Inferior parietal cortex (tissue), 1 donor: ENCODE results near the gene PIP4K2A.
"Not testable (repeated sequence)": the region's sequence is repeated elsewhere in the genome, so short reads cannot be mapped to it uniquely, and the experiment has no call there.

Experiments used
- DNase-seq: peaks from one replicate; pipeline ENCODE4 v3.0.0-alpha.2; 2016; ENCODE audit errors: extremely low spot score

Gene PIP4K2A

DNA sequence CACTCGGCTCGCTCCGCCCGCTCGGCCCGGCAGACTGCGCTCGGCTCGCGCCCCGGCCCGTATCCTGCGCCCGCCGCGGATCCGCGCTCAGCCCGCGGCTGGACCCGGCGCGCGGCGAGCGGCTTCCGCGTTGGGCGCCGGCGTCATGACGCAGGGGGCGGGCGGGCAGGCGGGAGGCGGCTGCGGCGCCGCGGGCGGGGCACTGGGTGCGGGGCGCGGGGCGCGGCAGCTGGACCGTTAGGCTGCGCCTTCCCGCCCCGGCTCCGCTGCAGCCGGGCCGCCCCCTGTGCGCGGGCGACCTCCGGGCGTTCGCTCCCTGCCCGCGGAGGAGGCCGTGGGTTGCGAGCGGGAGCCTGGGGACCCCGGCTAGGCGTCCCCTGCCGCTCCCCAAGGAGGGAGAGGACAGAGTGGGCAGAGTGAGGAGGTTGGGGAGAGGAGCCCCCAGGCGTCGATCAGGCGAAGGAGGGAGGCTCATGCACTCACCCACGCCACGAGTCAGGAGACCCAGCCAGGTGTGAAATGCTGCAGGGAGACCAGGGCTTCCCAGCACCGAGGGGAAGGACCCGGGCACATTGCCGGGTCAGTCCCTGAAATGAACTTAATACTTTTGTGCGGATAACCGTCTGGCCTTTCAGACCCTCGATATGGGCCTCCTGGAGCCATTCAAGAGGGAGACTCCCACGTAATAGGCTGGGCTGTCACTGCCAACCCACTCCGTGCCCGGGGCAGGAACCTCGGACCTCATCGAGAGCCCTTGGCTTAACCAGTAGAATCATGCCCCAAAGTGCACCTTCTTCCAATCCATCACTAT is at the start of gene PIP4K2A:
TSS of gene PIP4K2A (minus strand) at position 100 of the 811 bp plus-strand sequence. CDS start 252 bp downstream, outside the sequence.
- DNase-seq = peak; percentile 66

DNA sequence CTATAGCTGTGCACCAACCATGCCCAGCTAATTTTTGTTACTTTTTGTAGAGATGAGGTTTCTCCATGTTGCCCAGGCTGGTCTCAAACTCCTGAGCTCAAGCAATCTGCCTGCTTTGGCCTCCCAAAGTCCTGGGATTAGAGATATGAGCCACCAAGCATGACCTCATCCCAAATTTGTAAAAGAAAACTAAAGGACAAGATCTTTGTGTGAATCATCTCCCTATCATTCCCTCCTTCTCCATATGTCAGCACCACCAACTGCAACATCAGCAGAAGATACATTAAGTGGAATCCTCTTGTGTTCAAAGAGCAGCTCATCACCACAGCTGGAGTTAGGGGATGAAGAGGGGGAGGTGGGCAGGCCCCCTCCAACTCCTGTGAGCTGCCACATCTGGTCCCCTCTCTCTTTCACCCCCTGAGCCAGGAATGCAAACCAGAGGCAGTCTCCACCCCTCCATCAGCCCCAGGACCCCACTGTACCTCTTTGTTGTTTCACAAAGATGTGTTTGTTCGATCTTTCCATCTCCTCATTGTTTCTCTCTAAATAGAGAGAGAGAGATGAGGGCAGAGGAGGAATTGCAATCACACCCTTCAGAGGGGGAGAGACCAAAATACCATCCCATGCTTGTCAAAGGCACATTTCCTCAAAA is 47.3 kb upstream of the PIP4K2A start:
- peak; percentile 74 for DNase-seq

DNA sequence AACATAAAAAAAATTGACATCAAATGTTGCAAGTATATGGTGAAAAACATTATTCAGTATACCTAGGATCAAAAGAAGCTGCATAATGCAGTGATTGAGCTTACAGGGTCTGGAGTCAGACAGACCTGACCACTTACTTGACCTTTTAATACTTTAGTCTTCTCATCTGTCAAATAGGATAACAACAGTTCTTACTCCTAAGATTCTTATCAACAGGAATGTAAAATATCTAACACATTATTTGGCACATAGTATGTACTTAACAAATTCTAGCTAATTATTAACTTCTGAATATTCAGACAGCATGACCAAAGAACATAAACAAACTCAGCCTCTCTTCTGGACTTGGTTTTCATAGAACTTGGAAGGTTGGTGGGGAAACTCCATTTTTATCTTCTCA is 45.6 kb upstream of the PIP4K2A start:
- DNase-seq = no peak

DNA sequence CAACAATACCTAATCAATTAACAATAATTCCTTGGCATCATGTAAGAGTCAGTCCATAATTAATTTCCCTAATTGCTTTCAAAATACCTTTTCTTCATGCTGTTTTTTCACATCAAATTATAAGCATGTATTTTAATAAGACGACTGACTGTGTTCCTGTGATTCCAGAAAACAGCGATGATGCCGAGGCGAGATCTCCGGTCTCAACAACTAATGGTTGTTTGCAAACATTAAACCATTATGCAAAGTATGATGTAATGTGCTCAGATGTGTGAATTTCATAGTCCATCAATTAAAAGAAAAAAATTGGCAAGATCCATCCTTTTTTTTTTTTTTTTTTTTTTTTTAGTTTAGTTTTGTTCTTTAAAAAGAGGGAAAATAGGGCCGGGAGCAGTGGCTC is 44.5 kb upstream of the PIP4K2A start:
- DNase-seq = no peak

DNA sequence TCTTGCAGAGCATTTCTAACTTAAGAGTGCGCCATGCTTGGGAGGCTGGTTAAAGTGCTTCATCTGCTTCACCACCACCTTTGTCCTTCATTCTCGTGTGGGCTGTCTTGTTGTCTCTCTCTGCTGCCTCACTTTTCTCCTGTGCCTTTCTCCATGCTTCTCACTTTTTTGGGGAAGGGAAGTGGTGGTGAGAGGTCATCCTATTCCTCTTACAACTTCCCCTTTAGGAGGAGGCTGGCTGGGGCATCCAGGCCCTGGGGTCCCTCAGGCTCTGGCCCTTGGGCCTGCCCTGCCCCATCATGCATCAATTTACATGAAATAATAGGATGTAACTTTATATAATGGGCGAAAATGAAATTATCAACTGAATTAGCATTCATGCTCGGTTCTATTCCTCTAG is 39.9 kb upstream of the PIP4K2A start:
- DNase-seq = no peak

DNA sequence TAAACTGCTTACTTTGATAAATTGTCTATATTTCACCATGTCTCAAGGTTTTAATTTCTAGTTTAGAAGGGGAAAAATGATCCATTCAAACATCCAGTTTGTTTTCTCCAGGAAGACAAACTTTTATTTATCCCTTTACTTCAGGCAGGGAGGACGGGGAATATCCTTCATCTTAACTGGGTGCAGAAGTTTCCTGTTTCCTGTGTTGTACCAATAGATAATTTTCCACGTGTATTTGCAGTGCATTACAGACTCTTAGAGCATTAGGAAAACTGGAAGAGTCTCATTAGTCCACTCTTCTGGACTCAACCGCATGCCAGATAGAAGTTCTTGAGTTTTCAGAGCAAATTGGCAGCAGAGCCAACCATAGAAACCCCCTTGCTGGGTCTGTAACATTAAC is 39.4 kb upstream of the PIP4K2A start:
- no peak for DNase-seq

DNA sequence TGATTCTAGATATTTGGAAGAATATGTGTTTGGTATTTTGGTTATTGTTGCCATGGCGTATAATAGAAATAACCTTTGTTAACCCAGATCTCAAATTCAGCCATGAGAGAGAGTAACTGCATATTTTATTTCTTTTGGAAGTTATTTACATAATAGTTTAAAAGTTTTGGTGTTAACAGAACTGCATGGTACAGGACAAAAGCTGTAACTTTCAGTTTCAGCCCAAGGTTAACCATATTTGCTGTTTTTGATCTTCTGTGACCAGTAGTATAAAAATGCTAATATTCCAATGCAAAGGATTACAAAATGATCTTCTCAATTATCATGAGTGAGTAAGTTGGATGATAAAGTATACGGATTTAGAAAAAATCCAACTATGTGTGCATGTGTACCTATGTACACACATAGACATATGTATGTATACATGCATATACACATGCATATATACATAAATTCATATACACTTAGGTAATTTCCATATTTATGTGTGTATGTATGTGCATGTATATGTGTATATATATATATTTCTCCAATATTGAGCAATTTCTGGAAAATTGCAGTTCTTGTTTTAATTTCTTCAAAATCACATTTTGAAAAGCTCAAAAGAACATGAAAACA is 38.0 kb upstream of the PIP4K2A start:
- no peak for DNase-seq

DNA sequence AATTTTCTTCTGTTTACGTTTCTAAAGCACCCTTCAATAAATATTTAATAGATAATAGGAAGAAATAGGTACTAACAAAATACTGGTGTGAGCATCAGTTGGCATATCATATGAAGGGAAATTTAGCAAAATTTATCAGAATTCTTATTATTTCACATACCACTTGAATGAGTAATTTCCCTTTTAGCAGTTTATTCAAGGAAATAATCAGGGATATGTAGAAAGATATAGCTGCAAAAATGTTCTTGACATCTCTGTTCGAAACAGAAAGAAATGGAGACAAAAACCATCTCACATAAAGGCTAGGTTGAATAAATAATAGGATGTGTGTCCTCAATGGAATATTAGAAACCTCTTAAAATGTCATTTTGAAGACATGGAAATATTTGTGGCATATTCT is 35.8 kb upstream of the PIP4K2A start:
- no peak for DNase-seq

DNA sequence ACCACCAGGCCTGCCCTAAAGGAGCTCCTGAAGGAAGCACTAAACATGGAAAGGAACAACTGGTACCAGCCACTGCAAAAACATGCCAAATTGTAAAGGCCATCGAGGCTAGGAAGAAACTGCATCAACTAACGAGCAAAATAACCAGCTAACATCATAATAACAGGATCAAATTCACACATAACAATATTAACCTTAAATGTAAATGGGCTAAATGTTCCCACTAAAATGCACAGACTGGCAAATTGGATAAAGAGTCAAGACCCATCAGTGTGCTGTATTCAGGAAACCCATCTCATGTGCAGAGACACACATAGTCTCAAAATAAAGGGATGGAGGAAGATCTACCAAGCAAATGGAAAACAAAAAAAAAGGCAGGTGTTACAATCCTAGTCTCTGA is 30.5 kb upstream of the PIP4K2A start:
- DNase-seq = not testable (repeated sequence)

DNA sequence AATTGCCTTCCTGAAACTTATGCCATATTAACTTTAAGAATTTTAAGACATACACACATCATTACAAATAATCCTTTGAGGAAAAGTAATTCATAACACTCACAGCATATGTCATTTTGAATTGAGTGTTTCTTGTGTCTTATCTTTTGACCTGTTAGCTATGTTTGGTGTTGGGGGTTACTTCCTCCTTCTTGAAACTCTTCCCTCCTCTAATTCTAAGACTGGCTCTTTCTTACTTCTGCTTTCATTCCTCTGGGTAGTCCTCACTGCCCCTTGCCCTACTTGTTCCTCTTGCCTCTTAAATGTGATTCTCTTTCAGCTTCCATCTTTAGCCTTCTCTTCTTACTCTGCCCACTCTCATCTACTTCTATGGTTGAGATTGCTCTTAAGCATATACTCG is 28.3 kb upstream of the PIP4K2A start:
- DNase-seq = no peak

DNA sequence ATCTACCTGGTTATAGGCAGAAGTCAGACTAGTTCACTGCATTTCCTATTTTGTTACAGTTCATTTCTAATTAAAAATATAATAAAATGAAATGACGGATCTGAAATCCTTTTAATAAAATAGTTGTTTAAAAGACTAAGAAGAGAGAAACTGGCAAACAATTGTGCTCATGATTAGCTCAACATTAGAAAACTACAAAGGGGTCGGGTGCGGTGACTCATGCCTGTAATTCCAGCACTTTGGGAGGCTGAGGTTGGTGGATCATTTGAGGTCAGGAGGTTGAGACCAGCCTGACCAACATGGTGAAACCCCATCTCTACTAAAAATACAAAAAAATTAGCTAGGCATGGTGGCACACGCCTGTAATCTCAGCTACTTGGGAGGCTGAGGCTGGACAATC is 27.3 kb upstream of the PIP4K2A start:
- not testable (repeated sequence) for DNase-seq

DNA sequence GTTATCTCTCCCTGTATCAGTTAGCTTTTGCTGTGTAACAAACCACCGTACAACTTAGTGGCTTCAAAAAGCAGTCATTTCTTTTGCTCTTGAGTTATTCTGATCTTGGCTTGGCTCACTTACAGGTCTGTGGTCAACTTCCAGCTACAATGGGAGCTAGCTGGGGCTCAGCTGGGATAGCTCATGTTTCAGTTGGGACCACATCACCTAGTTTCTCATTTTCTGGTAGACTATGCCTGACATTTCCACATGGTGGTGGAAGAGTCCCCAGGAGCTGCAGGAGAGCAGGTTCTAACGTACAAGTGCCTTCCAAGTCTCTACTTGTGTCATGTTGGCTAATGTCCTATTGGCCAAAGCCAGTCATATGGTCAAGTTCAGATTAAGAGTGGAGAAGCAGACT is 25.8 kb upstream of the PIP4K2A start:
- no peak for DNase-seq

DNA sequence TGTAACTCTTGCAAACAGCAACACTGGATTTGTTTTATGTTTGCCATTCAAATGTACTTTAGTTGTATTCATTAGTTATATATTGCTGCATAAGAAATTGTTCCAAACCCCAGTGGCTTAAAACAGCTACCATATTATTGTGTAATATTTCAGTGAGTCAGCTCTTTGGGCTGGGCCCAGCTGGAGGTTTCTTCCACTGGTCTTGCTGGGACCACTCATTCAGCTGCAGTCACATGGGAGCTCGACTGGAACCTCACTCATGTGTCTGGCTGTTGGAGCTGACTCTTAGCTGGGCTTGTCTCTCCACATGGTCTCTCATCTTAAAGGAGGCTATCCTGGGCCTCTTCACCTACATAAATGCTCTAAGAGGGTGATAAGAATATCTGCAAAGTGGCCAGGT is 23.2 kb upstream of the PIP4K2A start:
- no peak for DNase-seq

DNA sequence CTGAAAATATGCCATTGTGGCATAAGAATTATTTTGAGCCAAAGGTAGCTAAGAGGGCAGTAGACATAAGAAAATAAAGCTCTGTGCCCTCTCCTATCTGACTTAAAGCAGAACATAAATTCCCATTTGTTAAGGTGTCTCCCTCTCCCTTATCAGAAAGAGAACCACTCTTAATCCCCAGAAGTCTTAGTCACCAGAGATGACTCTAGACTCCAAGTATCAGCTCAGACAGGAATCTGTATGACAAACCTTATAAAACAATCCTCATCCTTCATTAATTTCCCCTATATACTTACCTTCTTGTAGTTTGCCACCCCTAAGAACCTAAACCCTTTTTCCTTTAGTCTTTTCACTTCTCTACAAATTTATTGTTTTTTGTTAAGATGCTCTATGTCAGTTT is 21.8 kb upstream of the PIP4K2A start:
- no peak for DNase-seq

DNA sequence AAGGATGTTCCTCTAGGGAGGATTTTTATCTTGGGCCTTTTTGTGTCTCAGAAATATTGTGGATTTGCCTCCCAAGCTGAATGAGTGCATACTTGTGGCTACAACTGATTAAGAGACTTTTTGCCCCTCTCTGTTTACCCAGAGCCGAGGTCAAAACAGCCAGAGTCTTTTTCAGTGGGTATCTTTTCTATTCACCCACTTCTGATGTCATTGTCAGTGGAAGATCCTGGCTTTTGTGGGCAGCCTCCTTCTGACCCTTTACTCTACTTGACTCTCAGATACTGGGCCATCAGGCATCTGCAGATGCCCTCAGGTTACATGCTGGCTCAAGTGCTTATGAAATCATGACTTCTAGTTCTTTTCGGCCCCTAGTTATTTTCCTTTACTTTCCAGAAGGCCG is 19.6 kb upstream of the PIP4K2A start:
- no peak for DNase-seq

DNA sequence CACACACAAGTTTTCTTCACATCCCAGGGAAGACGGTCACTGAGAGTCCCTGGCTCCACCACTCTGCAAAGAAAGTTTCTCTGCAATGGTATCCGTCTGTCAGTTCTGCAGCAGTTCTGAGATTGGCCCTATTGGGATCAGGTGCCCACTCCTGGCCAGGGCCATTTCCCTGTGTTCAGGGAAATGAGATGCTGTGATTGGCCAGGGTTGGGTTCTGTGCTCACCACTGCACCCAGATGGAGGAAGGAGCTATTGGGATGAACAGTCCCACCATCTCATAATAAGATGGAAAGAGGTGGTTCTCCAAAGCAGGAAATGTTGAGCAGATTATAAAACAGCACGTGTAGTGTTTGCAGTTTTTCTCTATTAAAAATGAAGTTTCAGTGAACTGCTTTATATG is 13.3 kb upstream of the PIP4K2A start:
- no peak for DNase-seq

DNA sequence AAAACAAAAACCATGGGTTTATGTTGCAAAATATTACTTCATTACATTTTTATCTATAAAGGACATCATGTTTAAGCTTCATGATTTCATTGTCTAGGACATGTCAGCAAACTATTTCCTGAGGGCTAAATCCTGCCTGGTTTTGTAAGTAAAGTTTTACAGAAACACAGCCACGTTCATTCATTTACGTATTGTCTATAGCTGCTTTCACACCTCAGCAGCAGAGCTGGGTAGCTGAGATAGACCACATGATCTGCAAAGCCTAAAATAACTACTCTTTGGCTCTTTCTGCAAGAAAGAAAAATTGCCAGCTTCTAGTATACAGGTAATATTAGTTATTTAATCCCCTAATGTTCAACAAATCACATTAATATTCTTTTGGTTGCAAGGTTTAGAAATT is 12.7 kb upstream of the PIP4K2A start:
- no peak for DNase-seq

DNA sequence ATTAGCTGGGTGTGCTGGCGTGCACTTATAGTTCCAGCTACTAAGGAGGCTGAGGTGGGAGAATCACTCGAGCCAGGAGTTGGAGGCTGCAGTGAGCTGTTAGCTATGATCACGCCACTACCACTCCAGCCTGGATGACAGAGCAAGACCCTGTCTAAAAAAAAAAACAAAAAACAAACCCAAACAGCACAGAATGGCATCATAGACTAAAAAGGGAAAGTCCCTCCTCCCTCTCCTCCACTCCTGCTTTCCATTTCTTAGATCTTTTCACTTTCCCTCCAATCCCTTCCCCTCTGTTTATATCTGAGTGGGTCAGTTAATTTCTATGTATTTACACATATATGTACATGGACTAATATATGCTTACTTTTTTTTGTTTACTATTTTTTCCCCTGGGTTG is 10.4 kb upstream of the PIP4K2A start:
- DNase-seq = no peak

DNA sequence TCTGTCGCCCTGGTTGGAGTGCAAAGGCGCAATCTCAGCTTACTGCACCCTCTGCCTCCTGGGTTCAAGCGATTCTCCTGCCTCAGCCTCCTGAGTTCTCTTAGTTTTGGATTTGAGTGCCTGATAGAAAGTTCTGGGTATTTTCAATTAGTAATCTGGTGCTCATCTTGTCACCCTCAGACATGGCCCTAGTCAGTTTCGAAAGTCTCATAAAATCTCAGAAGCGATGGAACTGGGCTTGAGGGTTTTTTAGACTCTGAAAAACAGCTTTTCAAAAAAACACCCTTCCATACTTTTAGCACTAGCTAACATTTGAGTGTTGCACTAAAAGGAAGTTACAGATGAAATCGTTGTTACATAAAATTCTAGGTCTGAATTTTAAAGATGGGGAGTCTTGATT is 9.4 kb upstream of the PIP4K2A start:
- no peak for DNase-seq

DNA sequence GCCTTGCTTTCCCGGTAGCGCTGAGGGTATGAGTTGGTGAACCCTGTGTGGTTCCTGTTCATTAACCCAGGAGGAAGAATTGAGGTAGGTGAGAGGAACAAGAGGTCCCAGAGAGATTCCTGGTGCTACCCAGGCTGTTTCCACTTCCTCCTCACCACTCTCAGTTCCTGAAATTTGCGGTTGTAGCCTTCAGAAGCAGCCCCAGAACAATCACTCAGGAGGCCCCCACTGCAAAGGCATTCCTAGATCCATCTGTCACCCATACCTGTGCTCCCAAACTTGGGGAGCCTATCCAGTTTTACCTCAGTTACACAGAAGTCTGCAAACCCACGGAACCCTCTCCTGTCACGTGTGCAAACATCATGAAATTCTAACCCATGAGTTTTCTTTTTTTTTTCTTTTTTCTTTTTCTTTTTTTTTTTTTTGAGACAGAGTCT is 9.0 kb upstream of the PIP4K2A start:
- no peak for DNase-seq

DNA sequence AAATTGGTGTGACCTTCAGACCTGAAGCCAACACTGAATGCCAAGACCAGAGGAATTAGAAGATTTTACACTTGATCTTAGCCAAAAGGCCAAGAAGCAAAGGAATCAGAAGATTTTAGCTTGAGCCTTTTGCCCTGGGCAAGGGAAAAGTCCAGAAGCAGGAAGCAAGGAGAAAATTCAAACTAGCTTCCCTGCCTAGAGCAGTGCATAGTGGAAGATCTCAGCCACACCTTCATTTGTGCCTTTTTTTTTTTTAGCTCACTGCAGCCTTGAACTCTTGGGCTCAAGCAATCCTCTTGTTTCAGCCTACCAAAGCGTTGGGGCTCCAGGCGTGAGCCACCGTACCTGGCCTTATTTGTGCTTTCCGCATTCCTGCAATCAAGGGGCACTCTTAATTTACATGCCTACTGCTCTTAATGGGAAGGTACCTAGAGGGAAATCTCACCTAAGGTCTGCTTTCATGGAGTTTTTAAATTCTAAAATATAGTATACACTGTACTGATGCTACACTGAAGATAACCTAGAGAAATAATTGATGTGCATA is 8.3 kb upstream of the PIP4K2A start:
- no peak for DNase-seq

DNA sequence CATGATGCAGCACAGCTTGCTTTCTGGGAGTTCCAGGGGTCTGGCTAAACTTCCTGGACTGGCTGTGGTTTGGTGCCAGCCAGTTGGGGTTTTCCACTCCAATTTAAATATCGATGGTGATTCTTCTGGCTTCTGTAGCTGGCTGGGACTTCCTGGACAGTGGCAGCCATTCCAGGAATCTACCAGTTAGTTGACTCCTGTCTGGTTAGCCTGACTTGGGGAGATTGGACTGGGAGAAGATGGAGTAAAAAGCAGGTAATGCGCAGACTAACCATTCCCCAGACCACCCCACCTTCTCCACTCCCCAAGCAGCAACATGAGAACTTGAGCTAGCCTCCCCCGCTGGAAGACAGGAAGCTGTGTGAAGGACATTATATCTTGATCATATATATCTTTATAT is 6.3 kb upstream of the PIP4K2A start:
- DNase-seq = no peak
